ENCODE measurements around the gene DENND1A. TPM values are rescaled to one million over a fixed set of nuclear protein-coding genes. Genes with fewer than 3 reads are reported as not detected.
"Not testable (repeated sequence)": the region's sequence is repeated elsewhere in the genome, so short reads cannot be mapped to it uniquely, and the experiment has no call there.

Gene DENND1A
- total RNA-seq, 4 donors from 2014 or later, result 15.8 to 33.5 (median 23.9) TPM

GRCh38 chr9:123893115-123893514 is 36.8 kb downstream of the DENND1A start:
- Histone ChIP-seq H3K9me3 (no peaks in the 10 kb centered on the region), H3K4me3 (no peak overlapping the region), H3K4me1 (no peaks in the 10 kb centered on the region), H3K36me3 (no peaks in the 10 kb centered on the region), H3K27me3 (no peaks in the 10 kb centered on the region), H3K27ac (no peak overlapping the region)
- no peak for TF ChIP-seq EP300 (IDR thresholded peaks at IDR 0.05)
- no peak for TF ChIP-seq POLR2A (IDR thresholded peaks at IDR 0.05)
- no peak for TF ChIP-seq POLR2AphosphoS5 (IDR thresholded peaks at IDR 0.05)
- TF ChIP-seq CTCF (IDR thresholded peaks at IDR 0.05), result no peak
- 98% methylated on average over 3 of the region's 3 CpGs for WGBS
- DNase-seq (ENCODE audit: low spot score in 2 of 2), result no peak

- Histone ChIP-seq H3K4me1 (no peaks in the 10 kb centered on the region), H3K4me3 (no peak overlapping the region), H3K27ac (no peak overlapping the region), H3K9me3 (no peaks in the 10 kb centered on the region), H3K27me3 (no peaks in the 10 kb centered on the region), H3K36me3 (no peaks in the 10 kb centered on the region)
- TF ChIP-seq POLR2A (IDR thresholded peaks at IDR 0.05) (no peak), EP300 (IDR thresholded peaks at IDR 0.05) (no peak), POLR2AphosphoS5 (IDR thresholded peaks at IDR 0.05) (no peak), CTCF (IDR thresholded peaks at IDR 0.05) (no peak)
- no peak for DNase-seq (ENCODE audit: low spot score in 2 of 2)
- 95% methylated on average over 1 of the region's 1 CpG for WGBS
Observed at GRCh38 chr9:123887837-123888236, 42.1 kb downstream of the DENND1A start.

GRCh38 chr9:123885834-123886233 is 44.1 kb downstream of the DENND1A start:
- not testable (repeated sequence) for H3K4me1 ChIP-seq; H3K36me3 ChIP-seq; H3K27me3 ChIP-seq; H3K27ac ChIP-seq; H3K9me3 ChIP-seq; DNase-seq (ENCODE audit: low spot score in 2 of 2); H3K4me3 ChIP-seq
- WGBS, result 92% methylated on average over 6 of the region's 6 CpGs

GRCh38 chr9:123883634-123884033 is 46.3 kb downstream of the DENND1A start:
- WGBS, result 98% methylated on average over 1 of the region's 1 CpG
- DNase-seq (ENCODE audit: low spot score in 2 of 2), result no peak
- no peaks in the 10 kb centered on the region for H3K9me3 ChIP-seq
- no peaks in the 10 kb centered on the region for H3K4me1 ChIP-seq
- H3K27me3 ChIP-seq, result no peaks in the 10 kb centered on the region
- TF ChIP-seq POLR2AphosphoS5 (IDR thresholded peaks at IDR 0.05) (no peak), CTCF (IDR thresholded peaks at IDR 0.05) (no peak), EP300 (IDR thresholded peaks at IDR 0.05) (no peak), POLR2A (IDR thresholded peaks at IDR 0.05) (no peak)
- H3K4me3 ChIP-seq, result no peak overlapping the region
- no peak overlapping the region for H3K27ac ChIP-seq
- no peaks in the 10 kb centered on the region for H3K36me3 ChIP-seq

GRCh38 chr9:123881604-123882003 is 48.3 kb downstream of the DENND1A start:
- WGBS, result 94% methylated on average over 4 of the region's 4 CpGs
- Histone ChIP-seq H3K27ac (no peak overlapping the region), H3K4me3 (no peak overlapping the region), H3K36me3 (peaks cover 16% of the 10 kb centered on the region), H3K4me1 (no peaks in the 10 kb centered on the region), H3K9me3 (no peaks in the 10 kb centered on the region), H3K27me3 (no peaks in the 10 kb centered on the region)
- TF ChIP-seq POLR2A (IDR thresholded peaks at IDR 0.05) (no peak), POLR2AphosphoS5 (IDR thresholded peaks at IDR 0.05) (no peak), EP300 (IDR thresholded peaks at IDR 0.05) (no peak), CTCF (IDR thresholded peaks at IDR 0.05) (no peak)
- DNase-seq (ENCODE audit: low spot score in 2 of 2), result no peak

GRCh38 chr9:123880420-123880819 is 49.5 kb downstream of the DENND1A start:
- no peak overlapping the region for H3K4me3 ChIP-seq
- 69% methylated on average over 3 of the region's 3 CpGs for WGBS
- no peak overlapping the region for H3K27ac ChIP-seq
- no peaks in the 10 kb centered on the region for H3K4me1 ChIP-seq
- no peaks in the 10 kb centered on the region for H3K27me3 ChIP-seq
- TF ChIP-seq POLR2A (IDR thresholded peaks at IDR 0.05) (no peak), CTCF (IDR thresholded peaks at IDR 0.05) (no peak), POLR2AphosphoS5 (IDR thresholded peaks at IDR 0.05) (no peak), EP300 (IDR thresholded peaks at IDR 0.05) (no peak)
- peaks cover 24% of the 10 kb centered on the region for H3K36me3 ChIP-seq
- H3K9me3 ChIP-seq, result no peaks in the 10 kb centered on the region
- DNase-seq (ENCODE audit: low spot score in 2 of 2), result no peak
